ENCODE measurements around the gene PCDHB5. TPM values are rescaled to one million over a fixed set of nuclear protein-coding genes. Genes with fewer than 3 reads are reported as not detected.

The PCDHB5 gene
- total and polyA plus RNA-seq, 2 of the 13 experiments (the other 11 are each of a cell fraction or from before 2014, with no cell fraction given), result 0.07 to 0.08 TPM

GRCh38 chr5:141119250-141119649 lies 15.8 kb upstream of the PCDHB5 start:
- H3K4me3 ChIP-seq (replicated peaks in 1 of 3; ENCODE audit: insufficient read depth in 1 of 3, low read depth in 2 of 3, low read length in 3 of 3), result no peak overlapping the region
- FAIRE-seq, result no peak
- in situ Hi-C loops (cut with HindIII; ENCODE audit: extremely low pct_ligation_motif_present, low pct_unique_long_range_greater_than_20kb) (no loop called here), intact Hi-C loops (cut with micrococcal nuclease; ENCODE audit: unreplicated experiment) (no loop called here)
- H3K36me3 ChIP-seq (replicated peaks in 1 of 2; ENCODE audit: control insufficient read depth in 1 of 2, insufficient read depth in 2 of 2, low read length in 2 of 2), result no peaks in the 10 kb centered on the region
- H2AFZ ChIP-seq (ENCODE audit: low read length), result no peak overlapping the region
- BruUV-seq (replicated peaks), result no TSS peak
- H3K4me2 ChIP-seq (ENCODE audit: low read depth, low read length), result no peak overlapping the region
- no peaks in the 10 kb centered on the region for H3K79me2 ChIP-seq (ENCODE audit: insufficient read depth, low read length)
- no peak for ATAC-seq
- DNase-seq (ENCODE audit: low spot score), result no peak
- no peaks in the 10 kb centered on the region for H3K9me3 ChIP-seq (ENCODE audit: low read length)
- H3K27ac ChIP-seq (ENCODE audit: extremely low read length, insufficient read depth, low read length), result no peak overlapping the region
- POLR2A ChIA-PET, result no interaction called here
- CTCF ChIA-PET (ENCODE audit: low intra/inter-chr PET ratio, low total read pairs), result no interaction called here
- TF ChIP-seq, protein P1, sequence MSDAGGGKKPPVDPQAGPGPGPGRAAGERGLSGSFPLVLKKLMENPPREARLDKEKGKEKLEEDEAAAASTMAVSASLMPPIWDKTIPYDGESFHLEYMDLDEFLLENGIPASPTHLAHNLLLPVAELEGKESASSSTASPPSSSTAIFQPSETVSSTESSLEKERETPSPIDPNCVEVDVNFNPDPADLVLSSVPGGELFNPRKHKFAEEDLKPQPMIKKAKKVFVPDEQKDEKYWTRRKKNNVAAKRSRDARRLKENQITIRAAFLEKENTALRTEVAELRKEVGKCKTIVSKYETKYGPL (CRISPR knock-in tag; IDR thresholded peaks at IDR 0.05), result no peak
- TF ChIP-seq ZZZ3 (CRISPR knock-in tag; IDR thresholded peaks at IDR 0.05; ENCODE audit: borderline replicate concordance) (no peak), MEIS2 (CRISPR knock-in tag; IDR thresholded peaks at IDR 0.05) (no peak), ZNF382 (CRISPR knock-in tag; IDR thresholded peaks at IDR 0.05; ENCODE audit: borderline replicate concordance) (no peak), ZNF256 (CRISPR knock-in tag; conservative IDR thresholded peaks at IDR 0.05) (no peak), ZBTB4 (CRISPR knock-in tag; IDR thresholded peaks at IDR 0.05; ENCODE audit: borderline replicate concordance) (no peak), ZSCAN20 (CRISPR knock-in tag; IDR thresholded peaks at IDR 0.05; ENCODE audit: borderline replicate concordance) (no peak), MED1 (CRISPR knock-in tag; IDR thresholded peaks at IDR 0.05) (no peak), SRY (CRISPR knock-in tag; IDR thresholded peaks at IDR 0.05) (no peak), ZNF34 (CRISPR knock-in tag; IDR thresholded peaks at IDR 0.05; ENCODE audit: borderline replicate concordance) (no peak)
- TF ChIP-seq, protein P2, sequence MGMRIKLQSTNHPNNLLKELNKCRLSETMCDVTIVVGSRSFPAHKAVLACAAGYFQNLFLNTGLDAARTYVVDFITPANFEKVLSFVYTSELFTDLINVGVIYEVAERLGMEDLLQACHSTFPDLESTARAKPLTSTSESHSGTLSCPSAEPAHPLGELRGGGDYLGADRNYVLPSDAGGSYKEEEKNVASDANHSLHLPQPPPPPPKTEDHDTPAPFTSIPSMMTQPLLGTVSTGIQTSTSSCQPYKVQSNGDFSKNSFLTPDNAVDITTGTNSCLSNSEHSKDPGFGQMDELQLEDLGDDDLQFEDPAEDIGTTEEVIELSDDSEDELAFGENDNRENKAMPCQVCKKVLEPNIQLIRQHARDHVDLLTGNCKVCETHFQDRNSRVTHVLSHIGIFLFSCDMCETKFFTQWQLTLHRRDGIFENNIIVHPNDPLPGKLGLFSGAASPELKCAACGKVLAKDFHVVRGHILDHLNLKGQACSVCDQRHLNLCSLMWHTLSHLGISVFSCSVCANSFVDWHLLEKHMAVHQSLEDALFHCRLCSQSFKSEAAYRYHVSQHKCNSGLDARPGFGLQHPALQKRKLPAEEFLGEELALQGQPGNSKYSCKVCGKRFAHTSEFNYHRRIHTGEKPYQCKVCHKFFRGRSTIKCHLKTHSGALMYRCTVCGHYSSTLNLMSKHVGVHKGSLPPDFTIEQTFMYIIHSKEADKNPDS (CRISPR knock-in tag; IDR thresholded peaks at IDR 0.05), result no peak
- H3K4me1 ChIP-seq (ENCODE audit: insufficient read depth, low read length), result no peaks in the 10 kb centered on the region
- 4% methylated on average over 2 of the region's 2 CpGs for WGBS (ENCODE audit: low lambda C conversion rate)
- no peaks in the 10 kb centered on the region; a peak in 1 of 5 replicates for H3K27me3 ChIP-seq (ENCODE audit: control insufficient read depth in 1 of 2, insufficient read depth in 2 of 2, low read length in 2 of 2)
- no peak overlapping the region for H3K9ac ChIP-seq (ENCODE audit: insufficient read depth, low read depth, low read length)
- no peaks in the 10 kb centered on the region for H4K20me1 ChIP-seq (ENCODE audit: insufficient read depth, low read length)
